Osteoblast (primary cell): ENCODE results near the gene KCNA10. TPM values are rescaled to one million over a fixed set of nuclear protein-coding genes. Genes with fewer than 3 reads are reported as not detected.

Experiments used
- DNase-seq: peaks from one replicate; pipeline ENCODE4 v3.0.0; 2011; ENCODE audit warnings: low spot score, mixed read lengths; ENCODE audit not compliant: insufficient read length; ENCODE audit errors: missing footprints
- H2AFZ ChIP-seq: 2 replicates; pipeline ENCODE4 v1.6.0; 2011; ENCODE audit warnings: mild to moderate bottlenecking, low read length
- H3K27ac ChIP-seq: 2 replicates; pipeline ENCODE4 v1.5.1; 2011; ENCODE audit warnings: mild to moderate bottlenecking, low read depth, low read length, moderate library complexity
- H3K27me3 ChIP-seq: 2 replicates; pipeline ENCODE4 v1.6.0; 2012; ENCODE audit warnings: mild to moderate bottlenecking, control low read depth, inconsistent platforms, low read length, moderate library complexity; ENCODE audit not compliant: insufficient read depth
- H3K36me3 ChIP-seq: 2 replicates; pipeline ENCODE4 v1.5.1; 2011; ENCODE audit warnings: mild to moderate bottlenecking, low read length, control low read depth, moderate library complexity; ENCODE audit not compliant: insufficient read depth
- H3K4me1 ChIP-seq: 2 replicates; pipeline ENCODE4 v1.5.1; 2011; ENCODE audit warnings: mild to moderate bottlenecking, low read length, control low read depth, moderate library complexity; ENCODE audit not compliant: insufficient read depth
- H3K4me2 ChIP-seq: 2 replicates; pipeline ENCODE4 v1.6.0; 2011; ENCODE audit warnings: mild to moderate bottlenecking, low read length; ENCODE audit not compliant: insufficient read depth
- H3K4me3 ChIP-seq: fragments of 200-600 bp; sonication (generic); 3 replicates; pipeline ENCODE4 v1.5.1; 2012; ENCODE audit warnings: mild to moderate bottlenecking, low read length, inconsistent platforms; ENCODE audit not compliant: insufficient read depth
- H3K79me2 ChIP-seq: 2 replicates; pipeline ENCODE4 v1.6.0; 2012; ENCODE audit warnings: mild to moderate bottlenecking, low read length, control low read depth, inconsistent platforms; ENCODE audit not compliant: insufficient read depth
- H3K9me3 ChIP-seq: 2 replicates; pipeline ENCODE4 v1.5.1; 2011; ENCODE audit warnings: low read depth, low read length, control low read depth
- H4K20me1 ChIP-seq: 2 replicates; pipeline ENCODE4 v1.6.0; 2012; ENCODE audit warnings: mild to moderate bottlenecking, low read length, control low read depth; ENCODE audit not compliant: insufficient read depth
- total RNA-seq: library from RNA; depleted of rRNA; stranded (reverse); fragments of >200 nt; gene quantifications from 2 replicates; pipeline ENCODE4 v1.2.3, GENCODE V29; 2012
- TF ChIP-seq, protein P1 (sequence below): IDR thresholded peaks from 2 replicates; pipeline ENCODE4 v1.5.1; 2011; ENCODE audit warnings: mild to moderate bottlenecking, low read depth, low read length, moderate library complexity; ENCODE audit errors: extremely low read depth

The KCNA10 gene
- total RNA-seq, 1 donor = not detected

DNA sequence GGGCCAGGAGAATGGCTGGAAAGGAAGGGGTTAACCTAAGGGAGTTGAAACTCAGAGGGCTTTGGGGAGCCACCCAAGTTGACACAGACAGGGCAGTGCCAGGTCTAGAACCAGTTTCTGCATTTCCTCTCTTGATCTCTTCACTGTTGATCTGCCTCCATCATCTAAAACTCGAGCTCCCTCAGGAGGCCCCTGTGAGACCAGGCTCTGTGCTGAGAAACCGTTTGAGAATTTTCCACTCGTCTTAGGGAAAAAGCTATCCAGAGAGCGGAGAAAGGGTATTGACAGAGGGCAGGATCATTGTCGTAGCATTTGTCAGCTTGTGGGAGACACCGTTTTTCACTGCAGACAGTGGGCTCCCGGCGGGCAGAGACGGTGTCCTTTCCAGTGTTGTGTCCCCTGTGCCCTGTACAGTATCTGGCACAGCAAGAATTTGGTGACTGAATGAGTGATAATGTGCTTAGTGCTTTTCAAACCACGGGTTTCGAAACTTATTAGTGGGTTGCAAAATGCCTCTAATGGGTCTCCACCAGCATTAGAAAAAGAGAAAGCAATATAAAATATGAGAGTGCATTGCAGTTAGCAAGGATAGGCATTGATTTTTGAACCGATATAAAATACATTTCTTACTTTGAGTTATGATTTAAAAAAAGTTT lies 36.9 kb downstream of the KCNA10 start:
- Histone ChIP-seq H4K20me1 (no peaks in the 10 kb centered on the region), H2AFZ (no peak overlapping the region), H3K4me1 (peaks cover 7% of the 10 kb centered on the region), H3K4me3 (no peak overlapping the region), H3K79me2 (no peaks in the 10 kb centered on the region), H3K36me3 (no peaks in the 10 kb centered on the region), H3K27me3 (peaks cover 37% of the 10 kb centered on the region), H3K4me2 (no peak overlapping the region), H3K27ac (no peak overlapping the region), H3K9me3 (no peaks in the 10 kb centered on the region)
- DNase-seq = no peak
- TF ChIP-seq, protein P1, sequence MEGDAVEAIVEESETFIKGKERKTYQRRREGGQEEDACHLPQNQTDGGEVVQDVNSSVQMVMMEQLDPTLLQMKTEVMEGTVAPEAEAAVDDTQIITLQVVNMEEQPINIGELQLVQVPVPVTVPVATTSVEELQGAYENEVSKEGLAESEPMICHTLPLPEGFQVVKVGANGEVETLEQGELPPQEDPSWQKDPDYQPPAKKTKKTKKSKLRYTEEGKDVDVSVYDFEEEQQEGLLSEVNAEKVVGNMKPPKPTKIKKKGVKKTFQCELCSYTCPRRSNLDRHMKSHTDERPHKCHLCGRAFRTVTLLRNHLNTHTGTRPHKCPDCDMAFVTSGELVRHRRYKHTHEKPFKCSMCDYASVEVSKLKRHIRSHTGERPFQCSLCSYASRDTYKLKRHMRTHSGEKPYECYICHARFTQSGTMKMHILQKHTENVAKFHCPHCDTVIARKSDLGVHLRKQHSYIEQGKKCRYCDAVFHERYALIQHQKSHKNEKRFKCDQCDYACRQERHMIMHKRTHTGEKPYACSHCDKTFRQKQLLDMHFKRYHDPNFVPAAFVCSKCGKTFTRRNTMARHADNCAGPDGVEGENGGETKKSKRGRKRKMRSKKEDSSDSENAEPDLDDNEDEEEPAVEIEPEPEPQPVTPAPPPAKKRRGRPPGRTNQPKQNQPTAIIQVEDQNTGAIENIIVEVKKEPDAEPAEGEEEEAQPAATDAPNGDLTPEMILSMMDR = no peak

DNA sequence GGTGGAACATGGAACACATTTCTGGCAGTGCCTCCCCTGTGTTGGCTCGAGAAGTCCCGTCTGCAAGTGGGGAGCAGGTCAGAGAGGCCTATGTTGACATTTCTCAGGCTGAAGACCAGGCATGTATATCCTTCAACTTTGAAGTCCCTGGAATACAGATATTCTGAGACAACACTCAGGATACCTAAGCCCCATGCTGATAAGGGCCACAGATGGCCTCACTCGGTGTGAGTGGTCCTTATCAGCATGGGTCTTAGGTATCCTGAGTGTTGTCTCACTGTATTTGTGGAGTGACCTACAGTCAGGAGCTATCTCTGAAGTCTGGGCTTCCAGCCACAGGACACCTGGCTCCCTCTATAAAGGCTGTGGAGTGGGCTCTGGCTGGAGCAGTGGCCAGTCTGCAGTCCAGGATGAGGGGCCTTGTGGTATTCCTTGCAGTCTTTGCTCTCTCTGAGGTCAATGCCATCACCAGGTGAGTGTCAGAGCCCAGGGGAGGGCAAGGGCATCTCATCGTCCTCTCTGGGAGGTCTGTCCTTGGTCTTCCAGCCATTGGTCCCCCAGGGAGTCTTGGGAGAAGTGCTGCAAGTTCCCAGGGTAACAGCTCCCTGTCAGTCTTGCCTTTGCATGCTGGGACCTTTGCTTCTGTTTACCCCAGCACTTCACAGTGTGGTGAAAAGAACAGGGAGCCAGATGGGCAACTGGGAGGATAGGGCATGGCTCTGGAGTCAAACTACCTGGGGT lies 38.4 kb downstream of the KCNA10 start:
- H2AFZ ChIP-seq = no peak overlapping the region
- peaks cover 34% of the 10 kb centered on the region for H3K27me3 ChIP-seq
- no peak overlapping the region for H3K4me2 ChIP-seq
- H3K27ac ChIP-seq = no peak overlapping the region
- no peak for DNase-seq
- H4K20me1 ChIP-seq = no peaks in the 10 kb centered on the region
- H3K4me1 ChIP-seq = peaks cover 15% of the 10 kb centered on the region
- H3K9me3 ChIP-seq = no peaks in the 10 kb centered on the region
- TF ChIP-seq, protein P1 = no peak
- no peak overlapping the region for H3K4me3 ChIP-seq
- no peaks in the 10 kb centered on the region for H3K36me3 ChIP-seq
- no peaks in the 10 kb centered on the region for H3K79me2 ChIP-seq

DNA sequence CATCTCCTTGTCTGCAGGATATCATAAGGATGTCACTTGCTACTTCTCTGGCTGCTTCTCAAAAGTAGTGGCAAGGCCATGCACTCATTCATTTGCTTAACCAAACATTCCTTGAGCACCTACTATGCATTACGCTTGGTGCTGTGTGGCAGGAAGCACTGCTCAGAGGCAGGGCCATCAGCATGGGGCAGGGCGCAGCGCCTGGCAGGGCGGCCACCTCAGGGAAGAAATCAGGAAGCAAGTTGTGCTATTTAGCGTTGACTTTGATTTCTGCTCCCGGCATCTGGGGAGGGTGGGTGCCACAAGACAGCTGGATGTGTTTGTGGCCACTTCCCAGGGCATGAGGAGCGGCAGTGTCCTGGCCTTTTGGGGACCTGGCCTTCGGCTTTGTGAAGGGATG lies 40.1 kb downstream of the KCNA10 start:
- Histone ChIP-seq H3K36me3 (no peaks in the 10 kb centered on the region), H3K4me1 (peaks cover 15% of the 10 kb centered on the region), H3K79me2 (no peaks in the 10 kb centered on the region), H3K9me3 (no peaks in the 10 kb centered on the region), H3K27me3 (peaks cover 20% of the 10 kb centered on the region), H3K4me2 (no peak overlapping the region), H3K27ac (no peak overlapping the region), H3K4me3 (no peak overlapping the region), H4K20me1 (no peaks in the 10 kb centered on the region), H2AFZ (no peak overlapping the region)
- DNase-seq = no peak
- TF ChIP-seq, protein P1 = no peak

DNA sequence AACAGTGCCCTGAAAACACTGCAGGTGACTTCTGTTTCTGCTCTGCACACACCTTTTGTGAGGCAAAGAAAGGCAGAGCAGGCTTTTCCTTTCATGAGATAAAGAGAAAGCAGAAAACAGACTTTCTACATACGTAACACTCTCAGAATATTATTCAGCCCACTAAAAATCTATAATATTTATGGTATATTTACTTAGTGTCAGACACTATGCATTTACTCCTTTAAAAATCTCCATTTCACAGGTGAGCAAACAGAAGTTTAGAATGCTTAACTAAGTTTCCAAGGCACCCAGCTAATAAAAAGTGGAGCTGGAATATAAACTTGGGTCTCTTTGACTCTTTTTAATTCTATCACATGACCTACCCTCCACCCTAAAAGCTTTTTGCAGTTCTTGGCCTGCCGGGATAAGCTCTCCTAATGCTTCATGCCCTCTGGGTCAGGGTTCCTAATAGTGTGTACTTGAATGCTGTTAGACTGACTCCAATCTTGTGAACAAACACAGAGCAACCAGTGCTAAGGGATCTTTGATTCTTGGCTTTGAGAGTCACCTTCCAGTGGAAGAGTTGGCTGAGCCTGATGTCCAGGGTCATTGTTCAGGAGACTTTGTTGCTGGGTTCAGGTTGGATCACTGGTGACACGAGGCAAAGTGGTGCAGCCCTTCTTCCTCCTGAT lies 40.9 kb downstream of the KCNA10 start:
- DNase-seq = no peak
- Histone ChIP-seq H3K79me2 (no peaks in the 10 kb centered on the region), H3K36me3 (no peaks in the 10 kb centered on the region), H3K9me3 (no peaks in the 10 kb centered on the region), H3K4me3 (no peak overlapping the region), H3K4me2 (no peak overlapping the region), H3K4me1 (peaks cover 15% of the 10 kb centered on the region), H3K27me3 (peaks cover 14% of the 10 kb centered on the region), H3K27ac (no peak overlapping the region), H2AFZ (no peak overlapping the region), H4K20me1 (no peaks in the 10 kb centered on the region)
- TF ChIP-seq, protein P1 = no peak
